SW480 (cell line): ENCODE data around the gene SELPLG.
"Not testable (repeated sequence)": the region's sequence is repeated elsewhere in the genome, so short reads cannot be mapped to it uniquely, and the experiment has no call there.

ENCODE experiments used
- DNase-seq: peaks from one replicate; pipeline ENCODE4 v3.0.0-alpha.2; 2016; ENCODE audit warnings: low spot score

Gene SELPLG

GRCh38 chr12:108655812-108656175 lies 22.1 kb upstream of the SELPLG start:
- DNase-seq, result not testable (repeated sequence)

- DNase-seq, result not testable (repeated sequence)
These were observed 20.9 kb upstream of the SELPLG start for GRCh38 chr12:108654622-108655021.

GRCh38 chr12:108653922-108654321 lies 20.2 kb upstream of the SELPLG start:
- no peak for DNase-seq

GRCh38 chr12:108653082-108653516 lies 19.4 kb upstream of the SELPLG start:
- DNase-seq, result no peak

- no peak for DNase-seq
These were observed 16.4 kb upstream of the SELPLG start for GRCh38 chr12:108650083-108650482.

GRCh38 chr12:108649669-108650068 lies 16.0 kb upstream of the SELPLG start:
- peak; percentile 85 for DNase-seq

- DNase-seq, result peak; percentile 37
These were observed 15.4 kb upstream of the SELPLG start for GRCh38 chr12:108649126-108649525.

GRCh38 chr12:108648371-108648770 lies 14.7 kb upstream of the SELPLG start:
- no peak for DNase-seq

GRCh38 chr12:108647585-108648287 lies 14.0 kb upstream of the SELPLG start:
- no peak for DNase-seq

GRCh38 chr12:108646600-108647579 lies 13.2 kb upstream of the SELPLG start:
- DNase-seq, result no peak

- DNase-seq, result no peak
These were observed 12.2 kb upstream of the SELPLG start for GRCh38 chr12:108645686-108646599.

GRCh38 chr12:108644811-108645120 lies 11.1 kb upstream of the SELPLG start:
- DNase-seq, result no peak

- peak; percentile 84 for DNase-seq
These were observed 10.5 kb upstream of the SELPLG start for GRCh38 chr12:108643941-108644810.

GRCh38 chr12:108642899-108643654 lies 9.4 kb upstream of the SELPLG start:
- no peak for DNase-seq

GRCh38 chr12:108642269-108642870 lies 8.7 kb upstream of the SELPLG start:
- no peak for DNase-seq

GRCh38 chr12:108641446-108642268 lies 8.0 kb upstream of the SELPLG start:
- no peak for DNase-seq

GRCh38 chr12:108640802-108641445 lies 7.2 kb upstream of the SELPLG start:
- no peak for DNase-seq

- no peak for DNase-seq
These were observed 5.5 kb upstream of the SELPLG start for GRCh38 chr12:108638997-108639822.
